H9 (cell line): ENCODE measurements around the gene CDKN3. TPM values are rescaled to one million over a fixed set of nuclear protein-coding genes. Genes with fewer than 3 reads are reported as not detected.

Source experiments
- DNase-seq: peaks from one replicate; pipeline ENCODE4 v3.0.0-alpha.2; 2017
- H2AFZ ChIP-seq: one replicate; pipeline ENCODE4 v1.6.1; 2013; ENCODE audit warnings: mild to moderate bottlenecking, low read length, control low read depth, moderate library complexity
- H2AK5ac ChIP-seq: 2 replicates; pipeline ENCODE4 v1.6.1; 2013; ENCODE audit warnings: low read length, control low read depth, mixed read lengths; ENCODE audit not compliant: insufficient read length
- H2BK120ac ChIP-seq: one replicate; pipeline ENCODE4 v1.6.1; 2013; ENCODE audit warnings: low read depth, mild to moderate bottlenecking, low read length, control low read depth, inconsistent platforms; ENCODE audit not compliant: poor library complexity, severe bottlenecking
- H2BK12ac ChIP-seq: 2 replicates; pipeline ENCODE4 v1.6.1; 2013; ENCODE audit warnings: low read length, control low read depth, mixed read lengths, low read depth; ENCODE audit not compliant: insufficient read length
- H2BK15ac ChIP-seq: 2 replicates; pipeline ENCODE4 v1.6.1; 2013; ENCODE audit warnings: low read depth, low read length, control low read depth
- H2BK20ac ChIP-seq: one replicate; pipeline ENCODE4 v1.6.1; 2013; ENCODE audit warnings: low read depth, mild to moderate bottlenecking, low read length, control low read depth, inconsistent platforms; ENCODE audit not compliant: poor library complexity, severe bottlenecking
- H2BK5ac ChIP-seq: 2 replicates; pipeline ENCODE4 v1.6.1; 2013; ENCODE audit warnings: low read length, control low read depth, mixed read lengths; ENCODE audit not compliant: insufficient read length
- H3K14ac ChIP-seq: 2 replicates; pipeline ENCODE4 v1.6.1; 2013; ENCODE audit warnings: low read length, control low read depth; ENCODE audit not compliant: insufficient read depth
- H3K18ac ChIP-seq: 2 replicates; pipeline ENCODE4 v1.6.1; 2013; ENCODE audit warnings: low read depth, mild to moderate bottlenecking, mixed read lengths, low read length, control low read depth; ENCODE audit not compliant: insufficient read length
- H3K23ac ChIP-seq: 2 replicates; pipeline ENCODE4 v1.6.1; 2013; ENCODE audit warnings: low read length, control low read depth, mixed read lengths, low read depth; ENCODE audit not compliant: insufficient read length
- H3K23me2 ChIP-seq: 2 replicates; pipeline ENCODE4 v1.6.1; 2013; ENCODE audit warnings: low read depth, mild to moderate bottlenecking, mixed read lengths, low read length, control low read depth; ENCODE audit not compliant: insufficient read length, poor library complexity, severe bottlenecking
- H3K27ac ChIP-seq: 2 replicates; pipeline ENCODE4 v1.5.1; 2013; ENCODE audit warnings: low read length, control low read depth, mixed read lengths, low read depth; ENCODE audit not compliant: insufficient read length
- H3K27me3 ChIP-seq: 2 replicates; pipeline ENCODE4 v1.6.1; 2013; ENCODE audit warnings: low read length, control low read depth, inconsistent platforms; ENCODE audit not compliant: insufficient read depth
- H3K4ac ChIP-seq: 2 replicates; pipeline ENCODE4 v1.6.1; 2013; ENCODE audit warnings: low read depth, mild to moderate bottlenecking, control low read depth, inconsistent platforms, low read length, moderate library complexity
- H3K4me1 ChIP-seq: 2 replicates; pipeline ENCODE4 v1.6.1; 2013; ENCODE audit warnings: low read length, control low read depth, inconsistent platforms; ENCODE audit not compliant: insufficient read depth
- H3K4me2 ChIP-seq: 2 replicates; pipeline ENCODE4 v1.6.1; 2013; ENCODE audit warnings: low read length, control low read depth, mixed read lengths; ENCODE audit not compliant: insufficient read length, insufficient read depth
- H3K56ac ChIP-seq: 2 replicates; pipeline ENCODE4 v1.6.1; 2013; ENCODE audit warnings: low read depth, mild to moderate bottlenecking, mixed read lengths, low read length, control low read depth; ENCODE audit not compliant: insufficient read length
- H3K79me1 ChIP-seq: 2 replicates; pipeline ENCODE4 v1.6.1; 2013; ENCODE audit warnings: low read depth, mild to moderate bottlenecking, moderate library complexity, low read length, control low read depth, inconsistent platforms; ENCODE audit not compliant: insufficient read depth, poor library complexity, severe bottlenecking
- H3K79me2 ChIP-seq: 2 replicates; pipeline ENCODE4 v1.6.1; 2013; ENCODE audit warnings: low read length, control low read depth, inconsistent platforms; ENCODE audit not compliant: insufficient read depth
- H3K9ac ChIP-seq: 2 replicates; pipeline ENCODE4 v1.6.1; 2013; ENCODE audit warnings: low read length, control low read depth, mixed read lengths; ENCODE audit not compliant: insufficient read length; ENCODE audit errors: extremely low read depth
- H3K9me3 ChIP-seq: one replicate; pipeline ENCODE4 v1.6.1; 2013; ENCODE audit warnings: low read depth, low read length, inconsistent platforms; ENCODE audit not compliant: control insufficient read depth
- H3T11ph ChIP-seq: one replicate; pipeline ENCODE4 v1.6.1; 2013; ENCODE audit warnings: mild to moderate bottlenecking, low read length, control low read depth, inconsistent platforms
- H4K20me1 ChIP-seq: one replicate; pipeline ENCODE4 v1.6.1; 2013; ENCODE audit not compliant: control insufficient read depth, insufficient read length, insufficient read depth
- H4K5ac ChIP-seq: 2 replicates; pipeline ENCODE4 v1.6.1; 2013; ENCODE audit warnings: low read depth, mild to moderate bottlenecking, mixed read lengths, low read length, control low read depth; ENCODE audit not compliant: insufficient read length
- H4K8ac ChIP-seq: replicated peaks from 2 replicates; pipeline ENCODE4 v1.6.1; 2013; ENCODE audit warnings: low read length, control low read depth, mixed read lengths, low read depth; ENCODE audit not compliant: insufficient read length
- H4K91ac ChIP-seq: 2 replicates; pipeline ENCODE4 v1.6.1; 2013; ENCODE audit warnings: low read depth, mild to moderate bottlenecking, moderate library complexity, mixed read lengths, low read length, control low read depth; ENCODE audit not compliant: insufficient read length
- H3K27ac Mint-ChIP-seq, 3 experiments: 2 replicates in 2 of 3; 3 replicates in 1 of 3; pipeline ENCODE4 v1.8.0; 2020 to 2021; ENCODE audit warnings: mixed read lengths in 3 of 3, mild to moderate bottlenecking in 1 of 3, moderate library complexity in 1 of 3
- H3K27me3 Mint-ChIP-seq: 2 replicates; pipeline ENCODE4 v1.8.0; 2021; ENCODE audit warnings: low read depth, mild to moderate bottlenecking, moderate library complexity, mixed read lengths
- H3K36me3 Mint-ChIP-seq, 3 experiments: 2 replicates in 2 of 3; 3 replicates in 1 of 3; pipeline ENCODE4 v1.8.0; 2020 to 2021; ENCODE audit warnings: low read depth in 3 of 3, mixed read lengths in 3 of 3; ENCODE audit not compliant: insufficient read depth in 1 of 3
- H3K4me1 Mint-ChIP-seq, 2 experiments: 2 replicates each; pipeline ENCODE4 v1.8.0; 2020; ENCODE audit warnings: mixed read lengths in 2 of 2
- H3K4me3 Mint-ChIP-seq, 2 experiments: 2 replicates in 1 of 2; 3 replicates in 1 of 2; pipeline ENCODE4 v1.8.0; 2020 to 2021; ENCODE audit warnings: mild to moderate bottlenecking in 2 of 2, mixed read lengths in 2 of 2, moderate library complexity in 1 of 2
- H3K9me3 Mint-ChIP-seq, 2 experiments: 2 replicates in 1 of 2; 3 replicates in 1 of 2; pipeline ENCODE4 v1.8.0; 2020; ENCODE audit warnings: mild to moderate bottlenecking in 2 of 2, mixed read lengths in 2 of 2, moderate library complexity in 1 of 2
- CTCF ChIP-seq: fragments of 200-600 bp; sonication (generic); conservative IDR thresholded peaks from 3 replicates; pipeline ENCODE4 v1.8.0; 2021; ENCODE audit warnings: antibody characterized with exemption, mild to moderate bottlenecking
- WGBS: extraction: QIAGEN DNeasy Blood & Tissue Kit; methylation state at CpG from one replicate; pipeline ENCODE4 v1.1.7; 2013; ENCODE audit warnings: missing lambda C conversion rate, low lambda C conversion rate, mixed read lengths; ENCODE audit not compliant: insufficient read length; ENCODE audit errors: extremely low coverage; 5-methylcytosine and 5-hydroxymethylcytosine counted together
- total RNA-seq: library from RNA; stranded (reverse); gene quantifications from 2 replicates; pipeline ENCODE4 v1.2.1, GENCODE V29; 2021

Gene CDKN3
- total RNA-seq, 1 experiment from 2014 or later: 45.9 TPM

GRCh38 chr14:54459106-54459505, 62.3 kb downstream of the CDKN3 start:
- H3K4me1 ChIP-seq: no peaks in the 10 kb centered on the region
- no CpG with 5 or more reads among the region's 3 CpGs for WGBS

More at GRCh38 chr14:54459106-54459505, 62.3 kb downstream of the CDKN3 start:
- H2BK12ac ChIP-seq: no peak overlapping the region
- H3K9ac ChIP-seq: no peak overlapping the region
- H3T11ph ChIP-seq: no peak overlapping the region
- Mint-ChIP-seq H3K27me3 (no peaks in the 10 kb centered on the region), H3K27ac (no peak overlapping the region), H3K4me3 (no peak overlapping the region), H3K4me1 (no peaks in the 10 kb centered on the region), H3K36me3 (peaks cover 11 to 18% (median 16%) of the 10 kb centered on the region in 3 experiments), H3K9me3 (peaks cover 20 to 24% of the 10 kb centered on the region in 2 experiments)
- H3K56ac ChIP-seq: no peak overlapping the region
- no peak overlapping the region for H3K27ac ChIP-seq
- no peak overlapping the region for H2AK5ac ChIP-seq
- H3K23ac ChIP-seq: no peak overlapping the region
- H2AFZ ChIP-seq: no peak overlapping the region
- no peak overlapping the region for H3K14ac ChIP-seq
- no peak overlapping the region for H3K4me2 ChIP-seq
- no peak overlapping the region for H4K8ac ChIP-seq
- no peaks in the 10 kb centered on the region for H3K79me2 ChIP-seq
- no peaks in the 10 kb centered on the region for H4K20me1 ChIP-seq
- H3K27me3 ChIP-seq: no peaks in the 10 kb centered on the region
- TF ChIP-seq CTCF: no peak
- H2BK15ac ChIP-seq: no peak overlapping the region
- no peaks in the 10 kb centered on the region for H3K79me1 ChIP-seq
- no peak overlapping the region for H2BK20ac ChIP-seq
- no peak overlapping the region for H2BK5ac ChIP-seq
- no peak overlapping the region for H3K4ac ChIP-seq
- no peak overlapping the region for H4K5ac ChIP-seq
- H4K91ac ChIP-seq: no peak overlapping the region
- H3K9me3 ChIP-seq: peaks cover 12% of the 10 kb centered on the region
- H3K23me2 ChIP-seq: no peaks in the 10 kb centered on the region
- DNase-seq: no peak
- no peak overlapping the region for H3K18ac ChIP-seq
- H2BK120ac ChIP-seq: no peak overlapping the region
